SK-N-SH (cell line): Measurements from ENCODE around the gene MAN2A1.

Experiments used
- CTCF ChIP-seq: fragments of 200-600 bp; sonication (generic); IDR thresholded peaks from 2 replicates; pipeline ENCODE4 v1.6.1; 2017; ENCODE audit warnings: antibody characterized with exemption, mild to moderate bottlenecking, moderate library complexity
- MAX ChIP-seq: IDR thresholded peaks from 2 replicates; pipeline ENCODE4 v1.4.0; 2012; ENCODE audit warnings: low read depth
- NRF1 ChIP-seq: IDR thresholded peaks from 2 replicates; pipeline ENCODE4 v1.6.1; 2012; ENCODE audit warnings: low read depth, mild to moderate bottlenecking, low read length
- TAF1 ChIP-seq: IDR thresholded peaks from 2 replicates; pipeline ENCODE4 v1.6.1; 2012; ENCODE audit warnings: low read depth, mild to moderate bottlenecking, low read length, moderate library complexity, borderline replicate concordance
- YY1 ChIP-seq: IDR thresholded peaks from 2 replicates; pipeline ENCODE4 v1.4.0; 2012; ENCODE audit warnings: low read depth, mild to moderate bottlenecking

GRCh38 chr5:109676920-109677319, 12.8 kb upstream of the MAN2A1 start:
- TF ChIP-seq TAF1: no peak
- no peak for TF ChIP-seq CTCF
- TF ChIP-seq YY1: no peak
- TF ChIP-seq NRF1: no peak
- TF ChIP-seq MAX: no peak
